Measurements from ENCODE around the gene MYO1B. TPM values are rescaled to one million over a fixed set of nuclear protein-coding genes. Genes with fewer than 3 reads are reported as not detected.

Gene MYO1B
- total and polyA plus RNA-seq, 2 experiments from 2014 or later, result 126 to 197 TPM

DNA sequence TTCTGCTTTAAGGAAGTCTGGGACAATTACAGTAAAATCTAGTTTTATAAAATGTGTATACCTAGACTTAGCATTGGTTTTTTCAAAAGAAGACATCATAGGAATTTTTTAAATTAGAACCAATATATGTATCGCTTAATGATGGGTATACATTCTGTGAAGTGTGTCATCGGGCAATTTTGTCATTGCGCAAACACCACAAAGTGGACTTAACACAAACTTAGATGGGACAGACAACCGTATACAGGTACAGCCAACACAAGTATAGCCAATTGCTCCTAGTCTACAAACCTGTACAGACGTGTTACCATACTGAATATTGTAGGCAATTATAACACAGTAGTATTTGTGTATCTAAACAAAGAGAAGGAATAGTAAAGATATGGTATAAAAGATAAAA, 12.7 kb downstream of the MYO1B start:
- Histone ChIP-seq H3K4me3 (no peak overlapping the region), H3K27me3 (replicated peaks; ENCODE audit: insufficient read depth) (no peaks in the 10 kb centered on the region), H3K36me3 (ENCODE audit: low read depth) (no peaks in the 10 kb centered on the region), H4K20me1 (ENCODE audit: insufficient read depth) (peaks cover 21% of the 10 kb centered on the region; the same call in 1 of the 2 replicates), H3K9me2 (ENCODE audit: insufficient read depth) (no peaks in the 10 kb centered on the region), H3K27ac (no peak overlapping the region), H3K4me2 (ENCODE audit: unreplicated experiment) (no peak overlapping the region), H2AFZ (no peak overlapping the region), H3K9me3 (ENCODE audit: low read depth) (no peaks in the 10 kb centered on the region), H3K79me2 (ENCODE audit: insufficient read depth) (peaks cover 100% of the 10 kb centered on the region), H3F3A (ENCODE audit: insufficient read depth) (peaks cover 14% of the 10 kb centered on the region), H3K9ac (no peak overlapping the region), H3K4me1 (ENCODE audit: insufficient read depth) (peaks cover 39% of the 10 kb centered on the region)
- TF ChIP-seq EZH2 (IDR thresholded peaks at IDR 0.05; ENCODE audit: insufficient read depth, poor library complexity, severe bottlenecking) (no peak), EZH2phosphoT487 (IDR thresholded peaks at IDR 0.05; ENCODE audit: insufficient read depth, low read depth) (no peak)
- 83 to 87% methylated on average over 5 of the region's 5 CpGs for WGBS, 2 experiments (ENCODE audit: low coverage in 1 of 2, low lambda C conversion rate in 2 of 2, missing lambda C conversion rate in 2 of 2)
- DNase-seq, result no peak
- in situ Hi-C loops (cut with MboI), result no loop called here

DNA sequence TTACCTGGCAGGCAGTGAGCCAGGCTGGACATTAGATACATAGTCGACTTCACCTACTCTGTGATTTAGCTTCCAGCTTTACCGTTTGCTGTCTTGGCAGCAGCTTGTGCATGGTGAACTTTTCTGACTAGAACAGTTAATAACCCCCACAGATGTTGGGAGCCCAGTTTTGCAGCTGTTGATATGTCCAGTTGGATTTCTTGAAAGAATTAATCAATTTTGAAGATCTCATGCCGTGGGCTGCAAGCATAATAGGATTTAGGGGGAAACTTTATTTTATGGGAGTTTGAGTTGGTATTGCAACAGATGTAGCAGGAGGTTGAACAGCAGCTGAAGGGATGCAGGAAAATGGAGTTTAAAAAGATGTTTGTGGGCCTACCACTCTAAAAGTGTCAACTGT, 13.8 kb downstream of the MYO1B start:
- no peak for DNase-seq
- in situ Hi-C loops (cut with MboI), result no loop called here
- no peak overlapping the region for H3K9ac ChIP-seq
- no peaks in the 10 kb centered on the region for H3K9me2 ChIP-seq (ENCODE audit: insufficient read depth)
- H3F3A ChIP-seq (ENCODE audit: insufficient read depth), result peaks cover 24% of the 10 kb centered on the region
- H4K20me1 ChIP-seq (ENCODE audit: insufficient read depth), result peaks cover 11% of the 10 kb centered on the region; the same call in 1 of the 2 replicates
- TF ChIP-seq EZH2phosphoT487 (IDR thresholded peaks at IDR 0.05; ENCODE audit: insufficient read depth, low read depth) (no peak), EZH2 (IDR thresholded peaks at IDR 0.05; ENCODE audit: insufficient read depth, poor library complexity, severe bottlenecking) (no peak)
- peaks cover 43% of the 10 kb centered on the region for H3K4me1 ChIP-seq (ENCODE audit: insufficient read depth)
- no peak overlapping the region for H3K4me3 ChIP-seq
- no peak overlapping the region for H2AFZ ChIP-seq
- H3K9me3 ChIP-seq (ENCODE audit: low read depth), result no peaks in the 10 kb centered on the region
- H3K4me2 ChIP-seq (ENCODE audit: unreplicated experiment), result no peak overlapping the region
- WGBS, 2 experiments (ENCODE audit: low coverage in 1 of 2, low lambda C conversion rate in 2 of 2, missing lambda C conversion rate in 2 of 2), result 63 to 69% methylated on average over 3 of the region's 3 CpGs
- no peaks in the 10 kb centered on the region for H3K36me3 ChIP-seq (ENCODE audit: low read depth)
- peaks cover 100% of the 10 kb centered on the region for H3K79me2 ChIP-seq (ENCODE audit: insufficient read depth)
- H3K27me3 ChIP-seq (replicated peaks; ENCODE audit: insufficient read depth), result no peaks in the 10 kb centered on the region
- no peak overlapping the region for H3K27ac ChIP-seq

DNA sequence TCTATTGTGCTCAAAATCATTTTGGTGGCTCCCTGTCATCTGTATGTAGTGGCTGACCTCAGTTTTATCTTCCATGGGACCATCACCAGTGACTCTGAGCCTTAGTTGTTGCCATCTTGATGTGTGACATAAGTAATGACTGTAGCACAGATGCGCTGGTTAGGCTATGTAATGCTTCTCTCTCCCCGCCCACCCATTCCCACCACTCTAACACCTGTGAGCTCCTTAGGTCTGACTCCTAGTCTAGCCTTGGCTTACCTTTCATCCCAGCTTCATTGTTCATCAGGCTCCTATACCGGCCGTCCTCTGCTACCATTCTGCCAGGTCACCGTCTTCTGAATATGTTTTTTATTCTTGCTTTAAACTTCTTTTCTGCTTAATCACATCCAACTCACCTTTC, 17.2 kb downstream of the MYO1B start:
- H3K27ac ChIP-seq, result no peak overlapping the region
- no peaks in the 10 kb centered on the region; the same call in 1 of the 2 replicates for H4K20me1 ChIP-seq (ENCODE audit: insufficient read depth)
- 86 to 89% methylated on average over 5 of the region's 5 CpGs for WGBS, 2 experiments (ENCODE audit: low coverage in 1 of 2, low lambda C conversion rate in 2 of 2, missing lambda C conversion rate in 2 of 2)
- peaks cover 49% of the 10 kb centered on the region for H3K4me1 ChIP-seq (ENCODE audit: insufficient read depth)
- peaks cover 47% of the 10 kb centered on the region for H3F3A ChIP-seq (ENCODE audit: insufficient read depth)
- H3K36me3 ChIP-seq (ENCODE audit: low read depth), result no peaks in the 10 kb centered on the region
- TF ChIP-seq EZH2 (IDR thresholded peaks at IDR 0.05; ENCODE audit: insufficient read depth, poor library complexity, severe bottlenecking) (no peak), EZH2phosphoT487 (IDR thresholded peaks at IDR 0.05; ENCODE audit: insufficient read depth, low read depth) (no peak)
- no peak for DNase-seq
- in situ Hi-C loops (cut with MboI), result no loop called here
- no peaks in the 10 kb centered on the region for H3K27me3 ChIP-seq (replicated peaks; ENCODE audit: insufficient read depth)
- no peaks in the 10 kb centered on the region for H3K9me2 ChIP-seq (ENCODE audit: insufficient read depth)
- H3K9me3 ChIP-seq (ENCODE audit: low read depth), result no peaks in the 10 kb centered on the region
- peaks cover 88% of the 10 kb centered on the region for H3K79me2 ChIP-seq (ENCODE audit: insufficient read depth)
- no peak overlapping the region for H3K4me2 ChIP-seq (ENCODE audit: unreplicated experiment)
- H3K9ac ChIP-seq, result no peak overlapping the region
- no peak overlapping the region for H2AFZ ChIP-seq
- no peak overlapping the region for H3K4me3 ChIP-seq

DNA sequence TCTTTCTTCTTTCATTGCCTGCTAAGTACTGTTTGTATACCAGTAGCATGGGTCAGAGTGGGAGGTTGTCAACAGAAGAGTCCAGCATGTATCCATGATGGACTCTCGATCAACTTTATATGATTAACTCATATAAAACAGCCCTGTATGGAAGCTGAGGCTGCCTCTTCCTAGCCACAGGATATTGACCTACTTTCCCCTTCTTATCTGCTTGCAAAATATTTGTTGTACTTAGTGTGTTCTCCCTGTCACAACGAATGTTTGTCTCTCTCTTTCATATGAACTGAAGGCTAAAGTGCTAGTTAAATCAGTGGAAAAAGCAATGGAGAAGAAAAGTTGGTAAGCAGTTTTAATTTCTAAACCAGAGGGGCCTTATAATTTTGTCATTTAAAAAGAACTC, 17.8 kb downstream of the MYO1B start:
- Histone ChIP-seq H3K9me2 (ENCODE audit: insufficient read depth) (no peaks in the 10 kb centered on the region), H3K4me2 (ENCODE audit: unreplicated experiment) (peak overlapping the region; percentile 80), H3K9me3 (ENCODE audit: low read depth) (no peaks in the 10 kb centered on the region), H3F3A (ENCODE audit: insufficient read depth) (peaks cover 51% of the 10 kb centered on the region), H3K36me3 (ENCODE audit: low read depth) (no peaks in the 10 kb centered on the region), H3K79me2 (ENCODE audit: insufficient read depth) (peaks cover 88% of the 10 kb centered on the region), H3K27ac (peak overlapping the region; percentile 84; the same call in 1 of the 2 replicates), H3K9ac (no peak overlapping the region), H4K20me1 (ENCODE audit: insufficient read depth) (no peaks in the 10 kb centered on the region; the same call in 1 of the 2 replicates), H3K27me3 (replicated peaks; ENCODE audit: insufficient read depth) (no peaks in the 10 kb centered on the region), H3K4me1 (ENCODE audit: insufficient read depth) (peaks cover 51% of the 10 kb centered on the region), H2AFZ (no peak overlapping the region), H3K4me3 (0 out of 2 replicates have a peak overlapping the region, but pooled peaks have one; percentile 3)
- 49 to 51% methylated on average over 2 of the region's 2 CpGs for WGBS, 2 experiments (ENCODE audit: low coverage in 1 of 2, low lambda C conversion rate in 2 of 2, missing lambda C conversion rate in 2 of 2)
- DNase-seq, result no peak
- in situ Hi-C loops (cut with MboI), result no loop called here
- TF ChIP-seq EZH2 (IDR thresholded peaks at IDR 0.05; ENCODE audit: insufficient read depth, poor library complexity, severe bottlenecking), result no peak
- TF ChIP-seq EZH2phosphoT487 (IDR thresholded peaks at IDR 0.05; ENCODE audit: insufficient read depth, low read depth), result no peak

All from GM23248 (cell line).